Hepatocyte (in vitro differentiated cells): ENCODE measurements around the gene GPRC5A. TPM values are rescaled to one million over a fixed set of nuclear protein-coding genes. Genes with fewer than 3 reads are reported as not detected.
A peak's percentile ranks its signal among the peaks of the same experiment; 100 is the strongest.
"Not testable (repeated sequence)": the region's sequence is repeated elsewhere in the genome, so short reads cannot be mapped to it uniquely, and the experiment has no call there.

Experiments
- DNase-seq: peaks from one replicate; pipeline ENCODE4 v3.0.0-alpha.2; 2016; ENCODE audit warnings: low spot score
- H2AFZ ChIP-seq: fragments of 200-600 bp; sonication (generic); 2 replicates; pipeline ENCODE4 v1.6.0; 2016; ENCODE audit warnings: antibody characterized with exemption, mild to moderate bottlenecking
- H3K27ac ChIP-seq: fragments of 200-600 bp; sonication (generic); 2 replicates; pipeline ENCODE4 v1.5.1; 2016; ENCODE audit warnings: mild to moderate bottlenecking
- H3K27me3 ChIP-seq: fragments of 200-600 bp; sonication (generic); 2 replicates; pipeline ENCODE4 v1.6.1; 2016
- H3K36me3 ChIP-seq: fragments of 200-600 bp; sonication (generic); replicated peaks from 2 replicates; pipeline ENCODE4 v1.5.1; 2016; ENCODE audit warnings: low read depth; ENCODE audit not compliant: insufficient read depth
- H3K4me1 ChIP-seq: fragments of 200-600 bp; sonication (generic); 2 replicates; pipeline ENCODE4 v1.5.1; 2016; ENCODE audit warnings: mild to moderate bottlenecking, moderate library complexity; ENCODE audit not compliant: insufficient read depth
- H3K4me2 ChIP-seq: fragments of 200-600 bp; sonication (generic); 2 replicates; pipeline ENCODE4 v1.6.0; 2016
- H3K4me3 ChIP-seq: fragments of 200-600 bp; sonication (generic); 2 replicates; pipeline ENCODE4 v1.5.1; 2016; ENCODE audit warnings: mild to moderate bottlenecking
- H3K79me2 ChIP-seq: fragments of 200-600 bp; sonication (generic); 2 replicates; pipeline ENCODE4 v1.6.0; 2017; ENCODE audit warnings: mild to moderate bottlenecking
- H3K9me2 ChIP-seq: fragments of 200-600 bp; sonication (generic); replicated peaks from 2 replicates; pipeline ENCODE4 v1.6.0; 2017; ENCODE audit warnings: mild to moderate bottlenecking; ENCODE audit not compliant: insufficient read depth
- H3K9me3 ChIP-seq: fragments of 200-600 bp; sonication (generic); 2 replicates; pipeline ENCODE4 v1.5.1; 2016; ENCODE audit warnings: low read depth, mild to moderate bottlenecking
- H4K20me1 ChIP-seq: fragments of 200-600 bp; sonication (generic); 2 replicates; pipeline ENCODE4 v1.6.0; 2016; ENCODE audit warnings: mild to moderate bottlenecking; ENCODE audit not compliant: insufficient read depth, poor library complexity, severe bottlenecking
- CTCF ChIP-seq: fragments of 200-600 bp; sonication (generic); IDR thresholded peaks from 2 replicates; pipeline ENCODE4 v1.5.1; 2016; ENCODE audit warnings: antibody characterized with exemption, mild to moderate bottlenecking; ENCODE audit not compliant: poor library complexity
- EZH2 ChIP-seq: fragments of 200-600 bp; sonication (generic); IDR thresholded peaks from 2 replicates; pipeline ENCODE4 v1.6.1; 2016; ENCODE audit warnings: antibody characterized with exemption, mild to moderate bottlenecking, borderline replicate concordance
- EZH2phosphoT487 ChIP-seq: fragments of 200-600 bp; sonication (generic); IDR thresholded peaks from one replicate; pipeline ENCODE4 v1.6.1; 2018; ENCODE audit warnings: antibody characterized with exemption, mild to moderate bottlenecking, low read depth, moderate library complexity; ENCODE audit not compliant: unreplicated experiment, severe bottlenecking
- WGBS: methylation state at CpG from one replicate; pipeline ENCODE4 v1.1.6; 2016; ENCODE audit warnings: low lambda C conversion rate; ENCODE audit errors: missing lambda C conversion rate; 5-methylcytosine and 5-hydroxymethylcytosine counted together
- polyA plus RNA-seq: library from polyadenylated mRNA; unstranded; fragments of >200 nt; fragmentation: Nextera tagmentation; extraction: Ambion mirVana; gene quantifications from 2 replicates; pipeline ENCODE4 v1.2.1, GENCODE V29; 2016
- total RNA-seq: library from RNA; depleted of rRNA; stranded (reverse); fragments of >200 nt; gene quantifications from 2 replicates; pipeline ENCODE4 v1.2.3, GENCODE V29; 2014

The GPRC5A gene
- total RNA-seq, result 49.8 and 60.2 TPM in 2 replicates
- polyA plus RNA-seq, result 80.4 and 97.0 TPM in 2 replicates

- TF ChIP-seq EZH2phosphoT487 (no peak), CTCF (peak; percentile 20), EZH2 (no peak)
- Histone ChIP-seq H3K4me2 (peak within 1 kb of the TSS; percentile 86), H3K27me3 (no peaks in the 10 kb centered on the region), H4K20me1 (no peaks in the 10 kb centered on the region), H3K4me3 (peak within 1 kb of the TSS; percentile 28), H3K27ac (peak within 1 kb of the TSS; percentile 90), H3K9me2 (no peaks in the 10 kb centered on the region), H2AFZ (peak within 1 kb of the TSS; percentile 5), H3K36me3 (no peaks in the 10 kb centered on the region), H3K9me3 (no peaks in the 10 kb centered on the region), H3K79me2 (peaks cover 18% of the 10 kb centered on the region), H3K4me1 (no peaks in the 10 kb centered on the region)
- WGBS, result 2% methylated on average over 47 of the region's 50 CpGs
- DNase-seq, result peak; percentile 95
Measured at GRCh38 chr12:12891080-12891880, at the start of gene GPRC5A. TSS of gene GPRC5A (plus strand) at chr12:12891562. CDS start at chr12:12908250, 16,688 bp downstream.

GRCh38 chr12:12845794-12846243 lies 45.5 kb upstream of the GPRC5A start:
- Histone ChIP-seq H2AFZ (no peak overlapping the region), H3K27me3 (no peaks in the 10 kb centered on the region), H3K79me2 (no peaks in the 10 kb centered on the region), H3K4me1 (no peaks in the 10 kb centered on the region), H3K9me3 (no peaks in the 10 kb centered on the region), H4K20me1 (no peaks in the 10 kb centered on the region), H3K4me2 (no peak overlapping the region), H3K9me2 (no peaks in the 10 kb centered on the region), H3K27ac (no peak overlapping the region), H3K36me3 (no peaks in the 10 kb centered on the region), H3K4me3 (no peak overlapping the region)
- DNase-seq, result no peak
- WGBS, result 92% methylated on average over 4 of the region's 4 CpGs
- TF ChIP-seq EZH2phosphoT487, result no peak
- no peak for TF ChIP-seq EZH2
- TF ChIP-seq CTCF, result no peak

GRCh38 chr12:12846780-12847179 lies 44.6 kb upstream of the GPRC5A start:
- 96% methylated on average over 3 of the region's 3 CpGs for WGBS
- not testable (repeated sequence) for DNase-seq, H3K79me2 ChIP-seq, H3K9me2 ChIP-seq, H4K20me1 ChIP-seq, H3K9me3 ChIP-seq, H3K4me3 ChIP-seq, H3K4me1 ChIP-seq, H3K27me3 ChIP-seq, H3K4me2 ChIP-seq, H3K36me3 ChIP-seq, H3K27ac ChIP-seq, H2AFZ ChIP-seq

- Histone ChIP-seq H3K4me3 (no peak overlapping the region), H3K9me3 (no peaks in the 10 kb centered on the region), H3K9me2 (no peaks in the 10 kb centered on the region), H2AFZ (no peak overlapping the region), H3K4me2 (no peak overlapping the region), H3K4me1 (no peaks in the 10 kb centered on the region), H3K79me2 (no peaks in the 10 kb centered on the region), H3K27me3 (no peaks in the 10 kb centered on the region), H3K36me3 (no peaks in the 10 kb centered on the region), H4K20me1 (no peaks in the 10 kb centered on the region), H3K27ac (no peak overlapping the region)
- TF ChIP-seq EZH2, result no peak
- TF ChIP-seq CTCF, result no peak
- TF ChIP-seq EZH2phosphoT487, result no peak
- 64% methylated on average over 3 of the region's 3 CpGs for WGBS
- DNase-seq, result no peak
Measured at GRCh38 chr12:12853435-12853834, 37.9 kb upstream of the GPRC5A start.
